Spleen (tissue), 11 donors: Measurements from ENCODE around the gene INPP1. TPM values are rescaled to one million over a fixed set of nuclear protein-coding genes. Genes with fewer than 3 reads are reported as not detected.
A peak's percentile ranks its signal among the peaks of the same experiment; 100 is the strongest.

Experiments
- DNase-seq: peaks from one replicate; pipeline ENCODE4 v3.0.0-alpha.2; 2020
- H3K27ac ChIP-seq, 8 donors: fragments of 200-600 bp; sonication (generic) in 7 of 8; 1 replicate in 4 of 8; 2 replicates in 4 of 8; pipeline versions ENCODE4 v1.5.0 to v1.8.0; 2016 to 2021; ENCODE audit warnings: inconsistent platforms in 4 of 8, mild to moderate bottlenecking in 4 of 8, moderate library complexity in 1 of 8
- H3K27me3 ChIP-seq, 7 donors: fragments of 200-600 bp; sonication (generic) in 6 of 7; replicated peaks in 1 of 7; 1 replicate in 4 of 7; 2 replicates in 3 of 7; pipeline versions ENCODE4 v1.5.0 to v1.8.0; 2016 to 2021; ENCODE audit warnings: inconsistent platforms in 3 of 7, mild to moderate bottlenecking in 1 of 7
- H3K36me3 ChIP-seq, 6 donors: fragments of 200-600 bp; sonication (generic) in 5 of 6; 1 replicate in 4 of 6; 2 replicates in 2 of 6; pipeline versions ENCODE4 v1.5.0 to v1.8.0; 2016 to 2021; ENCODE audit warnings: inconsistent platforms in 2 of 6
- H3K4me1 ChIP-seq, 6 donors: fragments of 200-600 bp; sonication (generic) in 5 of 6; 1 replicate in 3 of 6; 2 replicates in 3 of 6; pipeline versions ENCODE4 v1.5.0 to v1.8.0; 2016 to 2021; ENCODE audit warnings: inconsistent platforms in 3 of 6
- H3K4me3 ChIP-seq, 8 donors: fragments of 200-600 bp; sonication (generic) in 7 of 8; 1 replicate in 4 of 8; 2 replicates in 4 of 8; pipeline versions ENCODE4 v1.5.0 to v1.8.0; 2016 to 2021; ENCODE audit warnings: inconsistent platforms in 4 of 8, mild to moderate bottlenecking in 4 of 8, moderate library complexity in 2 of 8
- H3K9me3 ChIP-seq, 8 donors: fragments of 200-600 bp; sonication (generic) in 7 of 8; 1 replicate in 4 of 8; 2 replicates in 4 of 8; pipeline versions ENCODE4 v1.5.0 to v1.8.0; 2016 to 2021; ENCODE audit warnings: inconsistent platforms in 4 of 8
- CTCF ChIP-seq, 11 experiments: fragments of 200-600 bp in 7 of 11; fragments of 450-650 bp in 4 of 11; sonication (generic) in 4 of 11; IDR thresholded peaks in 8 of 11; conservative IDR thresholded peaks in 3 of 11; 1 replicate in 7 of 11; 2 replicates in 4 of 11; pipeline versions ENCODE4 v1.4.0 to v1.8.0; 2016 to 2021; ENCODE audit warnings: antibody characterized with exemption in 11 of 11, inconsistent platforms in 4 of 11, mild to moderate bottlenecking in 1 of 11
- POLR2A ChIP-seq, 3 donors: fragments of 450-650 bp; IDR thresholded peaks; one replicate each; pipeline ENCODE4 v1.5.1; 2017; ENCODE audit warnings: antibody characterized with exemption in 3 of 3, mild to moderate bottlenecking in 1 of 3
- POLR2AphosphoS5 ChIP-seq, 3 donors: sonication (generic); formaldehyde crosslinking; IDR thresholded peaks; one replicate each; pipeline ENCODE4 v1.5.1; 2017; ENCODE audit warnings: antibody characterized with exemption in 3 of 3
- WGBS, 5 donors: extraction: QIAGEN DNeasy Blood & Tissue Kit in 3 of 5; methylation state at CpG; one replicate each; pipeline versions ENCODE4 v1.1.5 to v1.1.7; 2013 to 2018; 5-methylcytosine and 5-hydroxymethylcytosine counted together
- intact Hi-C: fragments of 100-400 bp; cut with DNase I; formaldehyde crosslinking; loops from one replicate; pipeline ENCODE4 v1.15.0; 2023; ENCODE audit warnings: low total_unique reads
- polyA plus RNA-seq, 3 donors: library from polyadenylated mRNA; stranded (reverse); fragments of 200-250 nt; gene quantifications; one replicate each; pipeline ENCODE4 v1.2.1, GENCODE V29; 2013
- total RNA-seq, 7 donors: library from RNA; depleted of rRNA in 3 of 7; stranded (reverse); fragments of >200 nt in 3 of 7; fragmentation: NEBNext Ultra II Directional in 4 of 7; extraction: Animal tissue kit (Norgen Biotek cat#: 25700) in 4 of 7; gene quantifications; one replicate each; pipeline versions ENCODE4 v1.1.0 to v1.2.1, GENCODE V29; 2016 to 2021
- donor health status: healthy with polysubstance abuse.
- donor health status: DM: no; HTN: no; CAD: no; lungs with moderate emphysema.
- donor health status: DM: no; HTN: no; CAD: no.
- donor health status: Bipolar disorder and iron deficiency.
- donor health status: healthy.
- donor health status: DM: no; HTN: no; CAD: no.
- donor health status: DM: yes; HTN: yes; CAD: no.

The INPP1 gene
- total and polyA plus RNA-seq, 10 donors, result 11.6 to 52.1 (median 27.8) TPM

GRCh38 chr2:190407662-190408537 lies 64.5 kb downstream of the INPP1 start, which contains the start of gene MFSD6:
Gene MFSD6, plus strand, starts transcription at chr2:190408355. Its CDS starts 27,675 bp downstream, at chr2:190436030.
- DNase-seq, result peak; percentile 93
- peak within 1 kb of the TSS; percentile 91 to 96 (median 95) for H3K27ac ChIP-seq
- no peaks in the 10 kb centered on the region for H3K9me3 ChIP-seq
- intact Hi-C loops, result no loop called here
- H3K4me1 ChIP-seq, result peaks cover 8 to 55% (median 39%) of the 10 kb centered on the region in 6 donors
- TF ChIP-seq CTCF (IDR thresholded peaks at IDR 0.05 in 8 of 11, conservative IDR thresholded peaks at IDR 0.05 in 3 of 11) (peak in 1 of 11 experiments; percentile 15), POLR2A (IDR thresholded peaks at IDR 0.05) (no peak), POLR2AphosphoS5 (IDR thresholded peaks at IDR 0.05) (peak in 2 of 3 donors; percentile 24 to 51)
- WGBS, 5 donors, result 0 to 3% (median 1%) methylated on average over 18 to 98 of the region's 98 CpGs
- peak within 1 kb of the TSS; percentile 48 to 83 (median 76) for H3K4me3 ChIP-seq
- no peaks in the 10 kb centered on the region for H3K36me3 ChIP-seq
- peaks cover 0 to 7% (median 0%) of the 10 kb centered on the region in 7 donors for H3K27me3 ChIP-seq

GRCh38 chr2:190408538-190409271 lies 65.3 kb downstream of the INPP1 start:
- intact Hi-C loops, result no loop called here
- TF ChIP-seq CTCF (IDR thresholded peaks at IDR 0.05 in 8 of 11, conservative IDR thresholded peaks at IDR 0.05 in 3 of 11), result no peak
- peak in 2 of 3 donors; percentile 12 to 28 for TF ChIP-seq POLR2A (IDR thresholded peaks at IDR 0.05)
- TF ChIP-seq POLR2AphosphoS5 (IDR thresholded peaks at IDR 0.05), result peak; percentile 81 to 89 (median 82)
- Histone ChIP-seq H3K9me3 (no peaks in the 10 kb centered on the region), H3K27ac (peak overlapping the region; percentile 91 to 96 (median 95)), H3K4me3 (peak overlapping the region; percentile 48 to 83 (median 76)), H3K4me1 (peaks cover 8 to 63% (median 46%) of the 10 kb centered on the region in 6 donors), H3K27me3 (peaks cover 0 to 7% (median 0%) of the 10 kb centered on the region in 7 donors), H3K36me3 (no peaks in the 10 kb centered on the region)
- WGBS, 5 donors, result 1 to 2% (median 1%) methylated on average over 33 to 54 of the region's 54 CpGs
- DNase-seq, result no peak

- no peaks in the 10 kb centered on the region for H3K9me3 ChIP-seq
- peaks cover 0 to 7% (median 0%) of the 10 kb centered on the region in 7 donors for H3K27me3 ChIP-seq
- DNase-seq, result no peak
- peaks cover 8 to 72% (median 51%) of the 10 kb centered on the region in 6 donors for H3K4me1 ChIP-seq
- no peak for TF ChIP-seq POLR2A (IDR thresholded peaks at IDR 0.05)
- TF ChIP-seq CTCF (IDR thresholded peaks at IDR 0.05 in 8 of 11, conservative IDR thresholded peaks at IDR 0.05 in 3 of 11), result no peak
- no peak for TF ChIP-seq POLR2AphosphoS5 (IDR thresholded peaks at IDR 0.05)
- intact Hi-C loops, result no loop called here
- WGBS, 5 donors, result 21 to 56% (median 33%) methylated on average over 2 of the region's 2 CpGs
- peak overlapping the region in 6 of 8 donors; percentile 91 to 96 (median 95) for H3K27ac ChIP-seq
- H3K4me3 ChIP-seq, result peak overlapping the region in 3 of 8 donors; percentile 75 to 82 (median 82)
- no peaks in the 10 kb centered on the region for H3K36me3 ChIP-seq
Observed at GRCh38 chr2:190409616-190410015, 66.2 kb downstream of the INPP1 start.
